HK-2 (cell line): ENCODE measurements around the gene RPRM.
"Not testable (repeated sequence)": the region's sequence is repeated elsewhere in the genome, so short reads cannot be mapped to it uniquely, and the experiment has no call there.

Experiments
- DNase-seq: peaks from one replicate; pipeline ENCODE4 v3.0.0-alpha.2; 2018; ENCODE audit not compliant: unreplicated experiment

Gene RPRM

DNA sequence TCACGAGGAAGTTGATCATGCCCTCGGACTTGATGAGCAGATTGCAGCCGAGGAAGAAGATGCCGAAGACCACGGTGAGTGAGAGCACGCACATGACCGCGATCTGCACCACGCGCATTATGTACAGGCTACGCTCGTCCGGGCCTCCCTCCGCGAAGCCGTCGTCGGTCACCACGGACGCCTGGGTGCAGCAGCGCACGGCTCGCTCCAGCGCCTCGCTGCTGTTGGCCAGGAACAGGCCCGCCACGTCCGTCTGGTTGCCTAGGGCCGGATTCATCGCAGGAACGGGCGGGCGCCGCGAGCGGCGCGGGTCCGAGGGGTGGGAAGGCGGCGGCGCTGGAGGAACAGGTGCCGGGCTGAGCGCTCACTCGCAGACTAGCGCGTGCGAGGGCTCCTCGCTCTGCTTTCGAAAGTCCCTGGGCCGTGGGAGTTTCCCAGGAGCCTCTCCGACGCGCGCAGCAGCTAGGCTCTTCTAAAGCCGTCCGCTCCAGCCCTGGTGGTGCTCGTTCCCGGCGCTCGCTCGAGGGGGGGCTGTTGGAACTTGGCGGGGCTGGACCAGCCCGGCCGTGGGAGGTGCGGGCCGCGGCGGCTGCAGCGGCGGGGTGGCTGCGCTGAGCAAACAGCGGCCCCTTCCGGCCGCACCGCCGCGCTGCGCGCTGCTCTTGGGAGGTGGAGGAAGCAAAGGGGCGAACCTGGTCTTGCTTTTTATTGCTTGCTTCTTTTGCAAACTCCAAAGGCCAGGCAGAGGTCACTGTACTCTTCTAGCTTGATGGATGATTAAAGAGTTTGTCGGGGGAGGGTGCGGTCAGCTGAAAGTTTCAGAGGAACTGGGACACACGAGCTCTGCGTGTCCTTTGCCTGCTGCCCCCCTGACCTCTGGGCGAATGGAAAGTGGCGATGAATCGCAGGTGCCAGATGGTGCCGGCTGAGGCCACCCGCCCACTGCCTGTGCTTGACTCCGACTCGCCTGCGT is at the start of gene RPRM:
Gene RPRM (minus strand): TSS at position 474 of the 973 bp plus-strand sequence. CDS start 197 bp downstream, at position 277.
- peak; percentile 79 for DNase-seq

DNA sequence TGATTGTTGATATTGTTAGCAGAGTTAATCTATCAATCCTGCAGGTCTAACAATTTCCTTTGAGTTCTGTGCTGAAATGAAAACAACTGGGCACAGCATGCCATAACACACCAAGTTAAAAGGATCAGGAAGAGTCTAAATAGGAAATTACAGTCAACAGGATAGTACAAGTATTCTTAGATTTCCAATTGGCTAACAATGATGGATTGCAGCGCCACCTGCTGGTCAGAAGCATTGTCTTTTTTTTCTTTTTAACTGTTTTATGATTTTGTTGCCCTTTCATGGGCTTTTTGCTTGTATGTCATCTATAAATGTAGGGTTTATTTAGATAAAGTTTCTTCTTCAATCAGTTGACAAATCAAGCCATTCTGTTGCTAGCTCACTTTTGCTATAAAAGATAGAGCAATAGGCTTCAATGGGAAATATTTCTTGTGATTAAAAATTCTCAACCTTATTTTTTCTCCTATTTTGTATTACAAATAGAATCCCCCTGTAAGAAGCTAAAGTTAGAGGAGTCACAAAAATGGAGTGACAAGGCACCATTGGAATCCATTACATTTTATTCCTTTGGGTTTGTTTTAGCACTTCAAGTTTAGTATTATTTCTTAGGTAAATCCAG is 40.8 kb upstream of the RPRM start:
- peak; percentile 56 for DNase-seq

DNA sequence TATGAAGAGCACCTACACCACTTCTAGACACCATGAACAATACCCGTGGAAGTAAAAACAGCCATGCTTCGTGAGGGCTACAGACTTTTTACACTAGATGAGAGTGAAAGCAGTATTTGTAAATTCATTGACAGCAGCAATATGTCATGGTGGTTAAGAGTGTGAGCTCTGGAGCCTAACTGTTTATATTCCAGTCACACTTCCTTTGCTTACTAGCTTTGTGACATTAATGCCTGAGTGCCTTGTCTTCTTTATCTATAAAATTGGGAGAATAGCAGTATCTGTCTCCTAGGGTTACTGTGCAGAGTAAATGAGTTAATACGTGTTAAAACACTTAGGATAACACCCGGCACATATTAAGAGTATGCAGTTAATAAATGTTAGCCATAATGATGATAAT is 33.8 kb upstream of the RPRM start:
- no peak for DNase-seq

DNA sequence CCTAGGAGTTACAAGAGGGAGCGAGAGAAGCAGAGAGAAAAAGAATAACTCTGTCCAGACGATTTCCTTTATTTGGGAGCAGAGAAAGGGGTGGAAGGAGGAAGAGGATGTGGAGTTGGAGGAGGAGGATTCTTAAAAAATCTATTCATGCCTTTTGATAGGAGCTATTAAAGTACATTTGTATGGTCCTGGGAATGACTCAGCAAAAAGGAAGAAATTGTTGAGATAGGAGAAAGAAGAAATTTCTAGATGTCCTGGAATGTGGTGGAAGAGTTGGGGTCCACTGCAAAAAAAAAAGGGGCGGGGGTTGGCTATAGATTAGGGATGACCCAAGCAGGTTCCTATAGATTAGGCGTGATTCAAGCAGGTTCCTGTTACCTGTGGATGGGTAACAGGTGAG is 32.4 kb upstream of the RPRM start:
- no peak for DNase-seq

- no peak for DNase-seq
Observed at GRCh38 chr2:153509133-153509532, 30.6 kb upstream of the RPRM start.

GRCh38 chr2:153506499-153506898 is 27.9 kb upstream of the RPRM start:
- not testable (repeated sequence) for DNase-seq

DNA sequence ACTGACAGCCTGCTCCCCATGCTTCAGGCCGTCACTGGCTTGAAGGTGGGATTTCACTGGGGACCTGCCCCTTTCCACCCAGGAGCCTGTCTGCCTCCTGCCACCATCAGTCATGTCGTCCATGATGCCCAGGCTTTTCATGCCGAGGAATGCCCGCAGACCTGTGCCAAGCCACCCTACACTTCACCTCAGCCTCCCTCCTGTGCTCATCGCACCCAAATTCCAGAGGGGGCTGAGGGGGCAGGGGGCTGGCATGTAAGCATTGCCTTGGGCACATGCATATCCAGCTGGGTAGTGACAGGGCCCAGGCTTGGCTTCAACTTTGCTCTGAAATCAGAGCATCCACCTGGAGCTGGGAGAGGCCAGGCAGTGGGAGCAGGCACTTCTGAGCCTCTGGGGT is 20.9 kb upstream of the RPRM start:
- DNase-seq: no peak

DNA sequence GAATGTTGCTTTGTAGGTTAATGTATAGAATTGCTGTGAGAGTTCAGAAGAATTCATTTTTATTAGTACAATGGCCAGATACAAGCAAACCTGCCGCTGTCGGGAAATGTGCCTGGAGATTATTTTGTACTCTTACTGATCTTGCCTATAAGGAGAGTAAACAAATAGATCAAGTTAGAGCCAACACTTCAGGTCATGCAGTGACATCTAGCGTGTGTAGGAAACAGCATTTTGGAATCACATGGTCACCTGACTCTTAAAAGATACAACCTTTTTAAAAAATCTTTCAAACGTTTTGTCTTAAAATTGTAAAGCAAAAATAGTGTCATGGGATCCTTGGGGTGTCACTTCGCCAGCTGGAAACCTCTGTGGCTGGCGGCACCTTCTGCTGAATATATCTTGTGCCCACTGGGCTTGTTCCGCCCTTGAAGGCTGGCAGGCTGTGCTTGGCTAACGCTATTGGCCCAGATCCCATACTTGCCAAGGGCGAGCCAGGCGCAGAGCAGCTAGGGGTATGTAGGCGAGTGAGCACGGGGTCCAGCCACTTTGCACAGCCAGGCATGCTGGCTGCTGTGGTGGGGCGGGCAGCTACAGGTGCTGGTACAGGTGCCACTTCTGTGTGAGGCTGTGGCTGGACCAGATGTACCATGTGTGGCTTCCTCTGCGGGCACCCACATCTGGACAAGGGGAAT is 19.5 kb upstream of the RPRM start:
- no peak for DNase-seq

DNA sequence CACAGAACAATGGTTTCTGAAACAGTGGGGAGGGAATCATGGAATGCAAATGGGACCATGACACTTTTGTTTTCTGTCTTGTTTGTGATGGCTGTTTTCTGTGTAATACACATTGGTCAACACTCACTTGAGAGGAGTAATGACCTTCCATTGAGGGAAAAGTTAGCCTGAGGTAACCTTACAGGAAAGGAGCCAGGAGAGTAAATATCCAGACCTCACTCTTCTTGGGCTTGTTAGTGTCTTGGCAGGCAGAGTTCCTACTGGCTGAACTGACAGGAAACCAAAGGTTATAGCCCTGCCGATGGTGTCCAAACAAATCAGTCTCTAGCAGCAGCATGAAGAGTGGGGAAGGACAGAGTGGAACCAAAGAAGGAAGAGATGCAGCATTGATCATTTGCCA is 17.2 kb upstream of the RPRM start:
- DNase-seq: no peak

DNA sequence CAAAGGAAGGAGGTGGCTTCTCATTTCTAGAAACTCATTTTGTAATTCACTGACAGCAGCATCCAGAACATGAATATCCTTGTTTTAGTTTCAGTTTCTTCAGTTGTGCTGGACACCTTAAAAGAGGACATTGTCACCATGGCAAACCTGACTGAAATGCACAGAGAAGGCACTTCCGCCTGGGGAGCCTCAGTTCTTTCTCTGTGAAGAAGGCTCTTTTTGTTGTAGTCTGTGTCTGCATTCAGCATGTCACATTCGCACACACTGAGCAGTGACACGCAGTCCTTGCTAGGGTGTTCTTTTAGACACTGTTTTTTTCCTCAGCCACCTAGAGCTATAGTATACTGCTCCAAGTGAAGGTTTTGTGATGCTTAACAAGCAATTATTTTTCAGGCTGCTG is 9.5 kb upstream of the RPRM start:
- DNase-seq: no peak

DNA sequence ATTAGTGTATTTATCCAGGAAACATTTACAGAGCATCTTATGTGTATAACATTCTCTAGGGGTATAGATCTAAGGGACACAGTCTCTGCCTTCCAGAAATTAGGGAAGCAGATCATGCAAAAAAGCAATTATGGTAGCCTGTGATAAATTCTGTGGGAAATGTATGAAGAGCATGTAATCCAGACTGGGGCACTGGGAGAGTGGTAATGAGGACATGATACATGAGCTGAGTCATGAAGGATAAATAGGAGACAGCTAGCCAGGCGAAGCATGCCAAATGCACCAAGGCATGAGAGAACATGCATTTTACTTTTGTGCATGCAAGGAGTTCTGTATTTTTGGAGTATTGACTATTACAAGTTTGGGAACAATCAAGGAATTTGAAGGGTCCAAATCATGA is 8.9 kb upstream of the RPRM start:
- DNase-seq: no peak

DNA sequence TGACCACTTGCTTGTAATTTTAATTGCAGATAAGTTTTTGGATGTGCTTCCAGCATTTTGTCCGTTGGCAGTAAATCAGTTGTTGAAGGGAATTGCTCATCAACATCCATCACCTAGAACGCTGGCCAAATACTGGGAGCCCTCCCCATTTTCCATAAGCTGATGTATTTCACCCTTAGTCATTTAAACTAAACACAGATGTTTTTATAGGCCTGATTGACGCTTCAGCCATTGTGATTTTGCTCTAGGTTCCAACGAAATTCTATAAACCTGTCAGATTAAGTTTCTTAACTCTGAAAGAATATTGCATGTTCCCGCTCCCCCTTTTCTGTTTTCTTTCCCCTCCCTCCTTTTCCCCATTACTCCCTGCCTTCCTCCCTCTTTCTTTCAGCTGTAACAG is 1.0 kb upstream of the RPRM start:
- DNase-seq: no peak

DNA sequence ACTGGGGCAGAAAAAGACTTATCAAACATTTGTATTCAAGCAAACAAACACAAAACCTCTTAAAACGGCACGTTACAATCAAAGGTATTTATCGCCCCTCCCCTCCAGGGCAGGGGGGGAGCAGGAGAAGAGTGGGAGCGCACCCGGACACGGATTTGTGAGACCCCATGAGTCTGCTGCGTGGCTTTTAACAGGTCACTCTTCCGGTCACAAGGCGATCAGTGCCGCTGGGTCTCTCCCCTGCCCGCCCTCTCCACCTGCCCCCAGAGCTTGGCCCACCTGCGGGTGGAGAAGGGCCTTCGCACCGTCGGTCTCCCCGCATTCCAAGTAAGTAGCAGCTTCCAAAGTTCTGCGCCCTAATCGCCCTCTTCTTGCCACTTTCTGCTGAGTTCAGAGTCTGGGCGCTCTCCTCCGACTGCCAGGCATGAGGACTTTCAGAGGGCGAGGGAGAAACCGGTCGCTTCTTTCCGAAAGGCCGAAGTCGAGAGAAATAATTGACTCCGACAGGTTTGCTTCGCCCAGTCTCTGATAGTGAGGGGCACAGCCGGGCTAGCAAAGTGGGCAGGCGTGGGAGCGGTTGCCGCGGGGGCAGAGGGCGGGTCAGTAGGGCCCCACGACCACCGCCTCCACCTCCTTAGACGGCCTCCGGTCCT is 800 bp downstream of the RPRM start:
- peak; percentile 14 for DNase-seq

- peak; percentile 2 for DNase-seq
Observed at GRCh38 chr2:153476816-153477635, 1.5 kb downstream of the RPRM start.

DNA sequence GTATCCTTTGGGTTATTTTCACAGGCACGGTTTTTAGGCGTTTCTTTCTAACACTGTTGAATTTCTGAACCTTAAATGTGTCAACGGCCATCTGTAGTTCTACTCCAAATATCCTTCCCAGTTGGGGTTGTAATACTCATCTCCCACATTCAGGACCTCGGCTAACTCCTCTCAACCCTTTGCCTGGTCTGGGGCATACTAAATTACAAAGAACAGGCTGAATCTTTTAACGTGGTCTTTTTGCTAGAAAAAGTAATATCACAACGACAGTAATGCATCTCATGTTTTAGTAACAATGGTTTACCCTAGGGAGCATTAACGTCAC is 2.1 kb downstream of the RPRM start:
- DNase-seq: no peak

- no peak for DNase-seq
Observed at GRCh38 chr2:153474876-153475435, 3.6 kb downstream of the RPRM start.

- DNase-seq: no peak
Observed at GRCh38 chr2:153474407-153474806, 4.2 kb downstream of the RPRM start.

DNA sequence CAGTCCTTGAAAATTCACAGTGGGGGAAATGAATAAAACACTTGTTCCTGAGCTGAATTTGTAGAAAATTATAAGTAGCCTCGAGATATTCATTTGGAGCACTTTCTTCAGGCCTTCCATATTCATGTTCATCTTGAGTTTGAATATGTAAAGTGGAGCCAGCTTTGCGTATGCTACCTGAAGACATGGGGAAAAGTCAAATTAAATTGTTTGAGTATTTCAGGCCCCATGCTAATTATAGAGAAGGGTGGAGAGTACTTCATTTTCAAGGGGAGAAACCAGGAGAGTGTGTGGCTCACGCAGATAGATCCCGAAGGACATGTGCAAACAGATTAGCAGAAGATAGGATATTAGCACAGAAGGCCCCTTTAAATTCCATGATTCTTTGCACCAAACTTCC is 7.7 kb downstream of the RPRM start:
- no peak for DNase-seq

DNA sequence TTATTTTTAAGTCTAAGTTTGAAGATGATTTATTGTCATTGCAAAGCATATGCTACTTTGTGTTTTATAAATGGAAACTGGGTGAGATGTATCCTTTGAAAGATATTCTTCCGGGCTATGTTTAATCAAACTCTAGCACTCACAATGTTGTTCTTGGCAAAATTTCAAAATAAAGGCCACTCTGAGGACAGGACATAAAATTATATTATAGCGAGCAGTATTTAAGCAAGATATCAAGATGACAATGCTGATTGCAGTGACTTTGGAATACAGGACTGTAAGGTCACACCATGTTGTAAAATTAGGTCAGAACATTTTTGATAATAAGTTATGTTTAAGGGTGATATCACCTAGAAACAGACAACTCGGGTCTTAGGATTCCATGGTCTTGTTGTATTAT is 14.2 kb downstream of the RPRM start:
- DNase-seq: no peak

DNA sequence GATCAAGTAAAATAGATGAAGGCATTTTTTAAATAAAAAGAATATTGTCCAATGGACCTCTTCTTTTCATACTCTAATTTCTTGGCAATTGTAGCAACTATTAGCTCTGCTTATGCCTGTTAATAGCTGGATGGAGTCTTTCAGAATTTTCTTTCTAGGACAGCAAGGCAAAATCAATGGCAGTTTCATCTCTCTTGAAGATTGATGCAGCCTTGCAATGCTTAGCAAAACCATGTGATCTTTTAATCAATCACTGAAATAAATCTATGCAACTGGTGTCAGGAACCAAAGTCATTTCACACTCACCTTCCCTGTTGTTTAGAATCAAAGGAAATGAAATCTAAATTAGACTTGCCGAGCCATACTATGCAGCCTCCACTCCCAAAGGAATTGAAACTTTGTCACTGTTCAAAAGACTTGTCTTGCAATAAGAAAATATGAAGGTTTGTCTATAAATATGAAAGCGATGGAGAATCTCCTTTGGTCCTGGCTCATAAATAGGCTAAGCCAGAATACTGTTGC is 16.2 kb downstream of the RPRM start:
- DNase-seq: no peak

DNA sequence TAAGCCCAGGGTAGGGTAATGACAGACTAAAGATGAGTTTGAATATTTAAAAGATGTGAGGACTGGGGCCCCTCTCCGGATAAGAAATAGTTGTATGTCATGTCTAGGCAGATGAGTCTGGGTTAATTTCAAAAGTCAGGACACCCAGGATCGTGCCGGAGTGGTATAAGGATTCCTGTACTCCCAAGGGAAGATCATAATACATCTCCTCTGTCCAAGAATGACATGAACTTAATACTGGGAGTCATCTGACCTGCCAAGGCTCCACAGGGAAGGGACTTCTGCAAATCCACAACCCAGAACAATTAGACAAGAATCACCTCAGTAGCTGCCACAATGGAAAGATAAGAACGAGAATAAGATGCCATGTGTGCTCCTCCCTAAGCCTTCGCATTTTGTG is 17.1 kb downstream of the RPRM start:
- no peak for DNase-seq
